Activated CD8-positive, alpha-beta memory T cell treated with anti-CD3 and anti-CD28 coated beads for 48 hours (primary cell): ENCODE measurements around the gene MGAT5B.
"Not testable (repeated sequence)": the region's sequence is repeated elsewhere in the genome, so short reads cannot be mapped to it uniquely, and the experiment has no call there.

Source experiments
- DNase-seq, 3 experiments: peaks; one replicate each; pipeline ENCODE4 v3.0.0-alpha.2; 2020; ENCODE audit warnings: low read depth in 2 of 3, low spot score in 2 of 3

MGAT5B gene

GRCh38 chr17:76868176-76868668, at the start of gene MGAT5B:
MGAT5B (plus strand) TSS chr17:76868404; CDS start chr17:76869030, 626 bp downstream.
- peak; percentile 49 to 61 (median 55) for DNase-seq

DNA sequence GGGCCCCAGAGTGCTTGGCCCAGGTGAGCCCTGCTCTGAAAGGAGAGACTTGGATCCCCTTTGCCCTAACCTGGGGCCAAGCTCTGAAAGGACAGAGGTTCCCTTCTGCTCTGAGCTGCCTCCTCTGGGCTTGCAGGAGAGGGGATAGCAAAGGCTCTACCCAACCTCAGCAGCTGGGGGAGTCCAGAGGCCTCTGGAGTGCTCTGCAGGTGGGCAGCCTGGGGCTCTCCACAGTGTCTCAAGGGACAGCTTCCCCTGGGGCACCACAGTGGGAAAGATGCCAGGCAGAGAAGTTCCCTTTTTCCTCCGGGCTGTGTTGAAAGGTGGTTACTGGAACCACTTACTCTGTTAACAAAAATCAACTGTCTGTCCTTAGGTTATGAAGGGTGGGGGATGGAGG, 48.2 kb upstream of the MGAT5B start:
- no peak for DNase-seq

GRCh38 chr17:76820561-76820960, 47.6 kb upstream of the MGAT5B start:
- no peak for DNase-seq

DNA sequence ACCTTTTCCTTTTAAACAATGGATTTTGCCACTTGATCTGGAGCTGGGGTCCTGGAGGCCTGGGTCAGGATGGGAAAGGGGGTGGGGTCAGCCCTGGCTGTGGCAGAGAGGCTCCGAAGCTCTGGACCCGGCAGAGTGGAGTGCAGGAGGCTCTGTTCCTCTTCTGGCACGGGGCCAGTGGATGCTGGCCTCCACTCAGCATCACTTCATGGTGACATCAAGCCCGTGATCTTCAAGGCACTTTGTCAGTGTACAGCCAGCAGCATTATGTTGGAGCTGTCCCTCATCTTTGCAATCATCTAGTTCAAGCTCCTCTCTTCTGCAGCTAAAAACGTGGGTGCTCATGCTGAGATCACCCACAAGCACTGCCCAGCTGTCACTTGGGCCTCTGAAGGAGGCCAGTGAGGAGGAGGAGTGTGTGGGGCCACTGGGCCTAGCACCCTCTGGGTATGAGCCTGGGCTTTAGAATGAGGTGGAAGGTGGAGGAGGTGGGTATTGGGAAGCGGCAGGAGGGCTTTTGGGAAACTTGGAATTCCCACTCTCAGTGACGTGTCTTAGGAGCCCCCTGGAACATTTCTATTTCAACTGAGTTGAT, 45.9 kb upstream of the MGAT5B start:
- no peak for DNase-seq

DNA sequence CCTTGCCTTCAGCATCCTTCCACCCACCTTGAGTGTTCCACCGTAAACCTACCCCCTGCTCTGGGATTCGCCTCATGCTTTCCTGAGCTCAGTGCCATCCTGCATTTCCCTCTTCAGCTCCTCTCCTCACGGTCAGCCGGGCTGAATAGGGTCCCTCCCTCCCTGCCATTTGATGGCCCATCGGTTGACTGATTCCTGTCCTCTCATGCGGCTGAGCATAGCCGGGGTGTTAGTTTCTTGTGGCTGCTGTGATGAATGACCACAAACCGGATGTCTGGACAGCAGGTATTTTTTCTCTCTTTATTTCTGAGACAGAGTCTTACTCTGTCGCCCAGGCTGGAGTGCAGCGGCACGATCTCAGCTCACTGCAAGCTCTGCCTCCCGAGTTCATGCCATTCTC, 44.1 kb upstream of the MGAT5B start:
- no peak for DNase-seq

DNA sequence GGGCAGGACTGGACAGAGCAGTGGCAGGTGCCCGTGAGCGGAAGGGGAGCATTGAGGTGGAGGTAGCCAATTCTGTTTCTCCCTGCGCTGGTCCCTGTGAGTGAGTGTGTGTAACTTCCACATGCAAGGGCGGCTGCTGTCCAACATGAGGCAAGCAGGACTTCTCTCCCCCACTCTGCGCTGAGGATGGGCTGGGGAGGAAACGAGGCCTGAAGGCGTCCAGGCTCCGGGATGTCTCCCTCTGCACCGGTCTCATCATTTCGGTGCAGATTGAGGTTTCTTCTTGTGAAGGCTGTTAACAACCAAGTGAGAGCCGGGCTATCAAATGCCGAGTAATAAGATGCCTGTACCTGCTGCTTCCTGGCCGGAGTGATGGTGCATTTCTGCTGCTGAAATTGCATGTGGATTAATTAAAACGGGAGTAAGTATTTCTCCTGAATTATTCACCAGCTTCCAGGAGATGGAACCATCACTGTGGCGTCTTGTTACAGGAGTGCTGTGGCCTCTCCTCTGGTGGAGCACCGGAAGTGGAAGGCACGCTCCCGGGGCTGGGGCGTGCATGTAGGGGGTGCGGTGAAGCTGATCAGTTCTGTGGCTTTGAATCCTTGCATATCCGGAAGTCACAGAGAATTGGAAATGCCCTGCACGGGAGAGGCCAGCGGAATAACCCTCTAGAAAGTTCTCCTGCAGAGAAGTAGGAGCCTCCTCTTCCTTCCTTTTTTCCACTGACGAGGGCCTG, 41.7 kb upstream of the MGAT5B start:
- DNase-seq = no peak

DNA sequence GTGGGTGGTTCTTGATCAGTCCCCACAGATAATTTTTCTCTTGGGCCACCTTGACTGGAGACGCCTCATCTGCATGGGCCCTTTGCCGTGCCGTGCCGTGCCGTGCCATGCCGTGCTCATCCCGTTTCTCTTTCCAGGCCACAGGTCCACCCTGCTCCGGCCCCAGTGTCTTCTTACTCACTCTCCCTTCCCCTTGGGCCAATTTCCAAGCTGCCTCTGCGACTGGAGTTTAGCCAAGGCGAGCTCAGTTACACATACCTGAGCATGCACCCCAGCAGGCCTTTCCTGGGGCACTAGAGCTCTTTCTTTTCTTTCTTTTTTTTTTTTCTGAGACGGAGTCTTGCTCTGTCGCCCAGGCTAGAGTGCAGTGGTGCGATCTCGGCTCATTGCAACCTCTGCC, 40.5 kb upstream of the MGAT5B start:
- DNase-seq = no peak

DNA sequence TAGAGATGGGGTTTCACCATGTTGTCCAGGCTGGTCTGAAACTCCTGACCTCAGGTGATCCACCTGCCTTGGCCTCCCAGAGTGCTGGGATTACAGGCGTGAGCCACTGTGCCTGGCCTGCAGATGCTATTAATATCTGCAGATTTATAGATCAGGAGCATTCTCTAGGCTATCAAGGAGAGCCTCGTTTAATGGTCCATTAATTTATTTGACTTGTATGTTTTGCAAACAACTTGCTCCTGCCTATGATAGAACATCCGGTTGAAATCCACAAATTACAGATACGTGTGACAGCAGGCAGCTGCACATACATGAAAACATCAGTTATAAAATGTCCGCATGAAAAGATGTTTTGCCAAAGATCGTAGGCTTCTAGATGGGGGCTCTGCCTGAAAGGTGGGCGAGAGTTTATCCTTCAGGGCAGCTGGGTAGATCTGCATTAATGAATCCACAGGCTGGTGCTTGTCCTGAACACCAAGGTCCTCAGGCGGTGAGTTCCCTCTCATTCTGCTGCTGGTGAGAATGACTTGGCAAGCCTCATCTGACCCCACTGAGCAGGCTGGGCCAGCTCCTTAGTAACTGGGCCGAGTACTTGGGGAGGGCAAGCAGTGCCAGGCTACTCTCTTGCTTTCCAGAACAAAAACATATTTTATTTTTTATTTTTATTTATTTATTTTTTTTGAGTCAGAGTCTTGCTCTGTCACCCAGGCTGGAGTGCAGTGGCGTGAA, 37.1 kb upstream of the MGAT5B start:
- DNase-seq = no peak

GRCh38 chr17:76833034-76833644, 35.1 kb upstream of the MGAT5B start:
- no peak for DNase-seq

DNA sequence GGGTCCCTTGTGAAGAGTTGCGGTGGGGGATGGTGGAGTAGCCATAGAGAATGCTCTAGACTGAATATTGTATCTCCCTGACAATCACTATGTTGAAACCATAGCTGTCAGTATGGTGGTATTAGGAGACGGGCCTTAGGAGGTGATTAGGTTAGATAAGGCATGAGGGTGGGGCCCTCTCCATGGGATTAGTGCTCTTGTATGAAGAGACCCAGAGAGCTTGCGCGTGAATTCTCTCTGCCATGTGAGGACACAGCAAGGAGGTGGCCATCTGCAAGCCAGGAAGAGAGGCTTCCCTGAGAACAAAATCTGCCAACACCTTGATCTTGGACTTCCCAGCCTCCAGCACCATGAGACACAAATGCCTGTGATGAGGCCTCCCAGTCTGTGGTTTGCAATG, 34.5 kb upstream of the MGAT5B start:
- no peak for DNase-seq

GRCh38 chr17:76834870-76835269, 33.3 kb upstream of the MGAT5B start:
- no peak for DNase-seq

DNA sequence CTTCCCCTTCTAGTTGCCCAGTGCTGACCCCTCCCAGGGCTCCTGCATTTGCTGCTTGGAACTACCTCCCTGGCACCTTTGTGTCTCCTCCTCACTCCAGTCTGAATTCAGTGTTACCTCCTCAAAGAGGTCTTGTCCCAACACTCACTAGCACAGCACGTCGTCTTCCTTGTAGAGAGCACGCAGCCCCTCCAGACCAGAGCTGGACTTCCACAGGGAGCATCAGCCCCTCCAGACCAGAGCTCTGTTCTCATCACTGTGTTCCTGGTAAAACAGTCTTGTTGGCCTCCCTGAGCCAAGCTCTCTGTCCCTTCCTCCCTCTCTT, 27.8 kb upstream of the MGAT5B start:
- no peak for DNase-seq

GRCh38 chr17:76840884-76841775, 27.1 kb upstream of the MGAT5B start:
- DNase-seq = no peak

- no peak for DNase-seq
Observed at GRCh38 chr17:76841776-76842405, 26.3 kb upstream of the MGAT5B start.

DNA sequence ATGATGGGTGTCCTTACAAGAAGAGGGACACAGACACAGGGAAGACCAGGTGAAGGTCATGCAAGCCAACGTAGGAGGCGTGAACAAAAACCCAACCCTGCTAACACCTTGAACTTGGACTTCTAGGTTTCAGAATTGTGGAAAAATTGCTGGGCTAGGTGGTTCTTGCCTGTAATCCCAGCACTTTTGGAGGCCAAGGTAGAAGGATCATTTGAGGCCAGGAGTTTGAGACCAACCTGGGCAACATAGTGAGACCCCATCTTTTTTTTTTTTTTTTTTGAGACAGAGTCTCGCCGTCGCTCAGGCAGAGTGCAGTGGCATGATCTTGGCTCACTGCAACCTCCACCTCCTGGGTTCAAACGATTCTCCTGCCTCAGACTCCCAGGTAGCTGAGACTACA, 25.1 kb upstream of the MGAT5B start:
- DNase-seq = not testable (repeated sequence)

GRCh38 chr17:76843703-76844484, 24.3 kb upstream of the MGAT5B start:
- no peak for DNase-seq

DNA sequence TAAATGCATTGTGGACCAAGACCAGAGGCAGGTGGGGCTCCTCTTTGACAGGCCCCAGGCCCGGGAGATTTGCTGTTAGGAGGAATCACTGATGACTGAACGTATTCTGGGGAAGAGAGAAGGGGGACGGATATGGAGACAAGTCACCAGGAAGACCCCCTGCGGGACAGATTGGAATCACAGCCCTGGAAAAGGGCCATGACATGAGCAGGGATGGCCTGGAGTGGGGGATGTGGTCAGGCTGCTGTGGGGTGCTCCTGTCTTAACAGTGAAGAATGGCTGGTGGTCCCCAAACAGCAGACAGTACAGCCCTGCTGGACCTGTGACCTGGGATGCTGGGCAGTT, 23.7 kb upstream of the MGAT5B start:
- no peak for DNase-seq

- DNase-seq = no peak
Observed at GRCh38 chr17:76844846-76845245, 23.4 kb upstream of the MGAT5B start.

DNA sequence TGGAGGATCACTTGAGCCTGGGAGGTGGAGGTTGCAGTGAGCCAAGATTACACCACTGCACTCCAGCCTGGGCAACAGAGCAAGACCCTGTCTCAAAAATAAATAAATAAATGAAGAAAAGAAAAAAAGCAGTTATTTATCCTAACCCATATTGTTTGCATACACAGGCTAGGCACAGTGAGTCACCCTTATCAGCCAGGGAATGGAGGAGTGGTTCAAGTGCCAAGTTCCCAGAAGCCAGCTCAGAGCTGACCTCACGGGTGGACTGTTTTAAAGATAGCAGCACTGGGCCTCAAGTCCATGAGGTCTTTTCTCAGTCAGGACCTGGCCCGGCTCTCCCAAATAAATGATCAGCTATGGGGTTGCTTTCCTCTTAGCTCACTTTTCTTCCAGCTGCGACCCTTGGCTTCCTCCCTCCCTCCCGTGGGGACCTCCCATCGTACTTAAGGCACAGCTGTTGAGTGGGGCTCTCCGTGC, 22.6 kb upstream of the MGAT5B start:
- DNase-seq = no peak

- DNase-seq = no peak
Observed at GRCh38 chr17:76847031-76847430, 21.2 kb upstream of the MGAT5B start.
